D341Med (cell line): Measurements from ENCODE around the gene UFD1.
A peak's percentile ranks its signal among the peaks of the same experiment; 100 is the strongest.

ENCODE experiments used
- DNase-seq: peaks from one replicate; pipeline ENCODE4 v3.0.0; 2012; ENCODE audit warnings: low spot score

The UFD1 gene, protein sequence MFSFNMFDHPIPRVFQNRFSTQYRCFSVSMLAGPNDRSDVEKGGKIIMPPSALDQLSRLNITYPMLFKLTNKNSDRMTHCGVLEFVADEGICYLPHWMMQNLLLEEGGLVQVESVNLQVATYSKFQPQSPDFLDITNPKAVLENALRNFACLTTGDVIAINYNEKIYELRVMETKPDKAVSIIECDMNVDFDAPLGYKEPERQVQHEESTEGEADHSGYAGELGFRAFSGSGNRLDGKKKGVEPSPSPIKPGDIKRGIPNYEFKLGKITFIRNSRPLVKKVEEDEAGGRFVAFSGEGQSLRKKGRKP

GRCh38 chr22:19478901-19479354, at the start of gene UFD1:
TSS of gene UFD1 (minus strand) at chr22:19479193. CDS start at chr22:19479085, 108 bp downstream.
- peak; percentile 91 for DNase-seq

GRCh38 chr22:19527861-19528417, 48.9 kb upstream of the UFD1 start:
- peak; percentile 24 for DNase-seq

DNA sequence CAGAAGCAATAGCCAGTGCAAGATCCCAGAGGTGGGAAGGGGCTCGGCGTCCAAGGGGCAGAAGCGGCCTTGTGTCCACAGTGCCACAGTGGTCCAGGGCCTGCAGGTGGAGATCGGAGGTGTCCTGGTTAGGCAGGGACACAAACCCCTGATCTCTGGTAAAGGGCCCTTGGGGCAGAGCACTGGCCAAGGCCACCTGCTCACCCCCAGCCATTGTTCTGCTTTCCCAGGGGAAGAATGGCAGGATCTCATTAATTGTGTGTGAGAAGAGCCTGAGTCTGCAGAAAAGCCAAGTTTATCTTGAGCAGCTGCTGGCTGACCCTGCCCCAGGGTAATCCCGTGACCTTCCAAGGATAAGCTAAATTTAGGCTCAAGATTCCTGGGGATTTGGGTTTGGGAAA, 48.3 kb upstream of the UFD1 start:
- DNase-seq, result peak; percentile 22

DNA sequence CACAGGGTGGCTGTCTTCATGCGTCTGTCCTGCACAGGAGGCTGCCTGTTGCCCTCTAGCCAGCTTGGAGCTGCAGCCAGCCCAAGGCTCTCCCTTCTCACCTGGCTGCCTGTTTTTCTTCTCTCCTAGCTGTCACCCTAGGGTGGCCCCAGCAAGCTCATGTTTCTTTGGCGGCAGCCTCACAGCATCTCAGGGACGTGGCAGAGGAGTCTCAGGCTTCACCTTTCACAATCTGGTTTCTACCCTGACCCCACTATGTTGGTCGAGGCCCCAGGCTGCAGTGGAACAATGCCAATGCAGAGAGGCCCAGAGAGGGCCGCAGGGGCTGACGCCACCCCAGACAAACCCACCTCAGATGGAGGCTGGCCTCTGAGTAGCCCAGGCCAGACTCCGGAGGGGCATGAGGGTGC, 47.7 kb upstream of the UFD1 start:
- peak; percentile 18 for DNase-seq

DNA sequence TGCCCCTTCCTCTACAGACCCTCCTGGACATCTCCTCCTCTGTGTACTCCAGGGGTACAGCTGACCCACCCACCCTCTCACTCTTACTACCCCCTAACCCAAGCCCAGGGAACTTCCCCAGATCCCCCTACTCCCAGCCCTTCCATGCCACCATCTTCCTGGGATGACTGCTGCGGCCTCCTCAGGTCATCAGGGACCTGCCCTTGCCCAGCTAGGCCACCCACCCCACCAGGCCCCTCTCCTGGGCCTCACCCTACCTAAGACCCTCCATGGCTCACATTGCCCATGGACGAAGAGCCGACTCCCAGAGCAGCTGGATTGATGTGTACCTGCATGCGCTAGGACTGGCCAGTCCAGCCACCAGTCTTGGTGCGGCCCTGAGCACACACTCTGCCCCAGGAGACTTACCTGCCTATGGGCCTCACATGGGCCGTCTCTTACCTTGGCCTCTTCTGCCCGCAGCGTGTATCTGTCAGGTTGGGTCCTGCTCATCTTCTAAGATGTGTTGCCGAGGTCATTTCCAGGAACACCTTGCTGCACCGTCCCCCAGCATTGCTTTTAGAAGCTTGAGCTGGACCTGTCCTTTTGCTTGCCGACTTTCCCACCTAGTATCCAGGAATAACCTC, 47.2 kb upstream of the UFD1 start:
- no peak for DNase-seq

GRCh38 chr22:19525666-19526065, 46.7 kb upstream of the UFD1 start:
- peak; percentile 19 for DNase-seq

- DNase-seq, result peak; percentile 43
Observed at GRCh38 chr22:19525116-19525660, 46.2 kb upstream of the UFD1 start.

DNA sequence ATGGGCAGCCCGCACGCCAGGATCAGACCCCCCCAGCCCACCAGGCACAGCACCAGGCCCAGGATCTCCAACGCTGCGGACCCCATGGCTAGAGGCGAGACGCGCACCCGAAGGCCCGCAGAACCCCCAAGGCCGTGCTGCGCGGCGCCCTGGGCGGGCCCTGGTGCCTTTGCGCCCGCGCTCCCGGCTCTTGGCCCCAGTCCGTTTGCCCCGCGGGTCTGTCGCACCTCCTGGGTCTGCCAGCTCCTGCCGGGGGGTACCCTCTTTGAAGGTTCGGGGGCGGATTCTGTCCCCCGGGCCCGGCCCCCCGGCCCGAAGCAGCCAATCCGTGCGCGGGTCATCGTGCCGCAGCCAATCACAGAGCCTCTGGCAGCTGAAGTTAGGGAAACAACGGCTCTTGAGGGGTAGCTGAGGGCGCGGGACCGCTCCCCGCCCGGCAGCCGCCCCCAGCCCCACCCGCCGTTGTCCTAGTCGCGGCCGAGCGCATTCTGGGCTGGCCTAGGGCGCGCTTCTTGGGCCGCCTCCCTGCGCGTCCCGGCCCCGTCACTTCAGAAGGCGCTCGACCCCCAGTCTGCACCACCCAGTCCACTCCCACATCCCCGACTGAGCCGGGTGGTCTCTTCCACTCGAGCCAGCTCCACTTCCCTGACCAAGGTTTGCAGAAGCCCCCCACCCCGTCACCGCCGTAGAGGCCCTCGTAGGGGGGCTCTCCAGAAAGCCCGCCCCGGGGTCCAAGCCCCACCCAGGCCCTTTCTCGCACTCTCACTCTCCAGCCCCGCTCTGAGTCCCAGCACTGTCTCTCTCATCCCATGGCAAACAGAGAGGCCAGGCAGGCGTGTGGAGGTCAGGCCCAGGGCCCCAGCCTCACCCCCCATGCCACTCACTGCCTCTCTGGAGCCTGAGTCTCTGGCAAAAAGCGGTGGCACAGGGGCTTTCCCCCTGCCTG, 45.5 kb upstream of the UFD1 start, which contains the start of gene CLDN5:
TSS of gene CLDN5 (minus strand) at position 241 of the 946 bp plus-strand sequence. CDS start at position 86, 155 bp downstream.
- peak; percentile 78 for DNase-seq

DNA sequence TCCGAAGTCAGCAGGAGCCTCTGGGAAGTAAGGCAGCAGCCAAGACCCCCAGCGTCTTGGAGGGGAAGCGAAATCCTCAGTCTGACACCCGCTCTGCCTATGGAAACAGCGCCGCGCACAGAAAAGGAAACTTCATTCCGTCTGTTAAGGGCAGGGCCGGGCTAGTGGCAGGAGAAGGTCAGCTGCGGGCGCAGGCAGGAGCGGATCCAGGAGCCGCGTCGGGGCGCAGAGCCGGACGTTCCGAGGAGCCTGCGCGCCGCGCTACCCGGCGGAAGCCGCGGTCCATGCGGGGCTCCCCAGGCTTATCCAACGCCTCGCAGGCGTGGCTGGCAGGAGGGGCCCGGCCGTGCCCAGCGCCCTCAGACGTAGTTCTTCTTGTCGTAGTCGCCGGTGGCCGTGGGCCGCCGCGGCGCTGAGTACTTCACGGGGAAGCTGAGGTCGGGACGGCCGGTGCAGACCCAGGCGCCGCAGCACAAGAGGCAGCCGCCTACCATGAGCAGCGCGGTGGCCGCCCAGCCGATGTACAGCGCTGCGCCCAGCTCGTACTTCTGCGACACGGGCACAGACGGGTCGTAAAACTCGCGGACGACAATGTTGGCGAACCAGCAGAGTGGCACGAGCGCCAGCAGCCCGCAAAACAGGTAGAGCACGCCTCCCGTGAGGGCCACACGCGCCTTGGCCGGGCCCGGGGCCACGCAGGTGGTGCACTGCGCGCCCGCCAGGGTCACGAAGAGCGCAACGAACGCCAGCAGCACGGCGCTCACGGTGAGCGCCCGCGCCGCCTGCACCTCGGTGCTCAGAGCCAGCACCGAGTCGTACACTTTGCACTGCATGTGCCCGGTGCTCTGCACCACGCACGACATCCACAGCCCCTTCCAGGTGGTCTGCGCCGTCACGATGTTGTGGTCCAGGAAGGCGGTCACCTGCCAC, 44.5 kb upstream of the UFD1 start:
- DNase-seq, result peak; percentile 74

DNA sequence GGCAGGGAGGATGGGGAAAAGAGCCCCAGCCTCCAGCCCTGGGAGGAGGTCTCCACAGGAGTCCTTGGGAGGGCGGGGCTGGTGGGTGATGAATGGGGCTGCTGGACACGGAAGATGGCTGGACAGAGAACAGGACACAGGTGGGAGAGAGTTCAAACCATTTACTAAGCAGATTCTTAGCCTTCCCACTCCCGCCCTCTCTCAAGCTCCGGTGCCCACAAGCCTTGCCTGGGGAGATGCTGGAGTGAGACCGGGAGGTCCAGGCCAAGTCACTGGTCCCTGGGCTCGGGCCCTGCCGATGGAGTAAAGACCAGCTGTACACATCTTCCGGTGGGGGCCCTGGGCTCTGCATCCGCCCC, 43.9 kb upstream of the UFD1 start:
- peak; percentile 36 for DNase-seq

DNA sequence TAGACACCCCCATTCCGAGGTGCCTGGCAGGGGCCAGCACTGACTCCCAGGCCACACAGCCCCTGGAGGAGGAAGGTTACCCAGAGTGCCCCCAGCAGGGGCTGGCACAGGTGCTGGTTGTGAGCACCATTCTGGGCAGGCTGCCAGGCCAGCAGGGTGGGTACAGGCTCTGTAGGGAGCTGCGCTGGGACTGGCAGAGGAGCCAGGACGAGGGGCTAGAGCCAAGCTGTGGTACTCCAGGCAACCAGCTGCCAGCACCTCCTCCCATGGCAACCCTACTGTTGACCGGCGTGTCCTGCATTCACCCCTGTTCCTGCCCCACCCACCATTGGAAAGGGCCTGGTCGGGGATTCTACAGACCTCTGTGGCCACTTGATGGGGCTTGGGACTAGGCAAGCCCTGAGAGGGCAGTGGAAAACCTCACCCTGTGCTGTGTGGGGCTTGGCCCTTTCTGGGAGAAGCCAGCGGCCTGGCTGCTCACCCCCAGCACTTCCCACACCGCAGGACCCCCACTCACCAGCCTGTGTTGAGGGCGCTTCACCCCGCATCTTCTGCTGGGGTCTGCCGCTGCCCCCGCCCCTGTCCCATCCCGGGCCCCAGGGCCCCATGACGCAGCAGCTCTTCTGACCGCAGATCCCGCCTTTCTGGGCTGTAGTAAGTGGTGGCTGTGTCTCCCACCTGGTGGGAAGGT, 43.3 kb upstream of the UFD1 start:
- DNase-seq, result peak; percentile 58

DNA sequence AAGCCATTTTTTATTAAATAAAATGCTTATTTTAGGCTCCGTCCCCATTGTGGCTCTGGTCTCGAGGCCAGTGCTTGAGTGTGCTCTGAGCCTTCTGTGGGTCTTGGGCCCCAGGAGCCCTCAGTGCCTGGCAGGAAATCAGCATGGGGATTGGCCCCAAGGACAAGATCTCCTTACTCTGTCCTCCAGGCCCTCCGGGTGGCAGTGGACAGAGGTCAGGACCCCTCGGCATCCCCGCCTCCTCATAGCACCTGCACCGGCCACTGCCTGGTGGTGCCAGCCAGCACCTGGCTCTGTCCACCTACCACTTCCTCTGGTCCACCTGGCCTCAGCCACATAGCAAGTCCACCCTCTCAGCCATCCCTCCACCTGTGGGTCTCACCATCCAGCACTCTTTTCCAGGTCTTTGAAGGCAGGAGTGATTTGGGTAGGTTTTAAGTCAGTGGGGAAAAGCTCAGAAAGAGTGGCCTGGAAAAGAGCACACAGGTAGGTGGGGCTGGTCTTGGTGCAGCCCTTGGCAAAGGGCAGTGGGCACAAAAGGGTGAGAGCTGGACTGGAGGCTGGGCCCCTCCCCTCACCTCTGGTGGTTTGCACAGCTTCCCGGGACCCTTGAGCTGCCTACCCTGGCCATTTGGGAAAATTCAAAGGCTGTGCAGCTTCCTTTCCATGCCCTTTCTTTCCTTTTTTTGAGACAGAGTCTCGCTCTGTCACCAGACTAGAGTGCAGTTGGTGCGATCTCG, 41.7 kb upstream of the UFD1 start:
- no peak for DNase-seq

DNA sequence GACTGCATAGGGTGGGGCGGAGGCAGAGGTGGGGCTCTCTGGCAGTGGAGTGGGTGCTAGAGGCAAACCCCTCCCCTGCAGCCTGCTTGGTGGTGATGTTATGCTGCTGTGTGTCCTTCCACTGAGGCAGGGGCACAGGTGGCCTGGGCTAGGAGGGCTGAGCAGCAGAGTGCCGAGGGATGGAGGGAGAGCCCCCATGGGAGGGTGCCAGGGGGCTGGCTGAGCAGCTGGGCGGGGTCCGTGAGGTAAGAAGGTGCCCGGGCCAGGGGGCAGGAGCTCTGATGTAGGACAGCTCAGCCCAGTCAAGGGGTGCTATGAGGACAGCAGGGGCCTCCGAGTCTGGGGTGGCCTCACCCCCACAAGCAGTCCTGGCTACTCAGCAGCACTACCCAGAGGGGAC, 41.0 kb upstream of the UFD1 start:
- peak; percentile 24 for DNase-seq

DNA sequence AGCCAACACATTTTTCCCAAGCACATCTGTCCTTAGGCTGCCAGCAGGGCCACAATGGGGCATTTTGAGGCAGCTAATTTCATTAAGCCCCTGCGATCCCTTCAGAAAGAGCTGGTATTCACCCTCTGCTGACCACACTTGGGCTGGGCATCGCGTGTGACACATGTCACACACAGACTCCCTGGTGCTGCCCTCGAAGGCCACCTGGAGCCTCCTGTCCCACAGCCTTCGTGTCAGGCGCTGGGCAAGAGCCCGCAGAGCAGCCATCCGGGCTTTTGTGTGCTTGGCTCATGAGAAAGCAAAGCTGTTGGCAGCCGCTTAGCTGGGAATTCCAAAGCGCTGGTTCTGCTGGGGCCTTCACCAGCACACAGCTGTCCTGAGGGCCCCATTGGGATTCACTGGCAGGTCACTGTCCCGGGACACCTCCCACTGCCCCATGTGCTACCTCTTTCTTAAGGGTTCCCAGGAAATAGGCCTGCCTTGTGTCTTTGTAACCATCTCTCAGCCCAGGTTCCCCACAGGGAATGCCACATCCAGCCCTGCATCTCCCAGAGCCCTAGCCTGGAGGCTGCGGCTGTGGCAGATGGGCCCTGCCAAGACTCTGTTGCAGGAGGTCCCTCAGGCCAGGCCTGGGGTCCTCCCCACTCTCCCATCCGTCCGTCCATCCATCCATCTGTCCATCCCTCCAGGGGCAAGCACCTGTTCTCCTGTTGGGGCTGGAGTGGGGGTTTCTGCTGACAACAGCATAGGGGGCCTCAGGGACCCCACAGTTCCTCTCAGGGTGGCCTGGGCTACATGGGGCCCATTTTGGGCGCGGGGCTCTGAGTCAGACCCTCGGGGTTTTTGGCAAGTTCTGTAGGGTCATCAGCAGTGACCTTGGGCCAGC, 40.3 kb upstream of the UFD1 start:
- peak; percentile 22 for DNase-seq

GRCh38 chr22:19518635-19519034, 39.6 kb upstream of the UFD1 start:
- DNase-seq, result no peak

- DNase-seq, result no peak
Observed at GRCh38 chr22:19517919-19518611, 39.1 kb upstream of the UFD1 start.

- DNase-seq, result peak; percentile 26
Observed at GRCh38 chr22:19517171-19517500, 38.1 kb upstream of the UFD1 start.
